Measurements from ENCODE around the gene TMEM255B. TPM values are rescaled to one million over a fixed set of nuclear protein-coding genes. Genes with fewer than 3 reads are reported as not detected.

Gene TMEM255B
- total RNA-seq, 1 experiment from 2014 or later = 2.8 TPM

DNA sequence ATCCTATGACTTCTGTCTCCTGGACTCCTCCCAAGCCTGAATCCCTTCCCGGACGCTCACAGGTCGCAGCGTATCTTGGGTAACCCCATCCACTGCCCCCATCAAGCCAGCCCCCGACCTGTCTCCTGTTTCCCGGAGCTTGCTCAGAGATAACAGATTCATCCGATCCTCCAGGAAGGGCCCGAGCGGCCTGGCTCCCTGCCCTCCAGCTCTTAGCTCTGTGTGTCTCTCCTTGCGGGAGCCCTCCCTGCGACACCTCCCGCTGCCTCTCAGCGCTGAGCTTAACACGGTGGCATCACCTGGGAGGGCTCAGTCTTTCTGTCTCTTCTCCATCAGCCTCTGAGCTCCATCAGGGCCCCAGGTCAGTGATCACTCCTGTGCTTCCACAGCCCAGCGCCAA, 4.3 kb upstream of the TMEM255B start:
- Histone ChIP-seq H2BK120ac (ENCODE audit: low read depth, low read length, poor library complexity, severe bottlenecking) (no peak overlapping the region), H2BK12ac (ENCODE audit: insufficient read length, low read depth, low read length) (no peak overlapping the region), H3K9ac (ENCODE audit: extremely low read depth, insufficient read length, low read length) (no peak overlapping the region), H4K20me1 (ENCODE audit: control insufficient read depth, insufficient read depth, insufficient read length) (no peaks in the 10 kb centered on the region), H3K79me2 (ENCODE audit: insufficient read depth, low read length) (no peaks in the 10 kb centered on the region), H3K14ac (ENCODE audit: insufficient read depth, low read length) (no peak overlapping the region; the same call in 1 of the 2 replicates), H4K5ac (ENCODE audit: insufficient read length, low read depth, low read length) (no peak overlapping the region), H3T11ph (ENCODE audit: low read length) (no peak overlapping the region), H2BK5ac (ENCODE audit: insufficient read length, low read length) (no peak overlapping the region), H3K23ac (ENCODE audit: insufficient read length, low read depth, low read length) (no peak overlapping the region), H3K27ac (ENCODE audit: insufficient read length, low read depth, low read length) (no peak overlapping the region), H4K8ac (replicated peaks; ENCODE audit: insufficient read length, low read depth, low read length) (no peak overlapping the region), H4K91ac (ENCODE audit: insufficient read length, low read depth, low read length) (no peak overlapping the region), H2BK20ac (ENCODE audit: low read depth, low read length, poor library complexity, severe bottlenecking) (no peak overlapping the region), H3K4ac (ENCODE audit: low read depth, low read length) (no peak overlapping the region), H3K9me3 (ENCODE audit: control insufficient read depth, low read depth, low read length) (no peaks in the 10 kb centered on the region), H3K4me1 (ENCODE audit: insufficient read depth, low read length) (no peaks in the 10 kb centered on the region), H3K56ac (ENCODE audit: insufficient read length, low read depth, low read length) (no peak overlapping the region), H3K23me2 (ENCODE audit: insufficient read length, low read depth, low read length, poor library complexity, severe bottlenecking) (peaks cover 10% of the 10 kb centered on the region), H2BK15ac (ENCODE audit: low read depth, low read length) (no peak overlapping the region), H3K79me1 (ENCODE audit: insufficient read depth, low read depth, low read length, poor library complexity, severe bottlenecking) (no peaks in the 10 kb centered on the region), H2AFZ (ENCODE audit: low read length) (no peak overlapping the region), H3K27me3 (ENCODE audit: insufficient read depth, low read length) (peaks cover 3% of the 10 kb centered on the region; the same call in 1 of the 2 replicates), H2AK5ac (ENCODE audit: insufficient read length, low read length) (no peak overlapping the region), H3K4me2 (ENCODE audit: insufficient read depth, insufficient read length, low read length) (no peak overlapping the region), H3K18ac (ENCODE audit: insufficient read length, low read depth, low read length) (no peak overlapping the region)
- Mint-ChIP-seq H3K4me1 (peaks cover 8 to 9% of the 10 kb centered on the region in 2 experiments), H3K4me3 (no peak overlapping the region), H3K27ac (peak overlapping the region in 1 of 3 experiments; percentile 59; a peak in 2 of 7 replicates), H3K36me3 (ENCODE audit: insufficient read depth in 1 of 3, low read depth in 3 of 3) (peaks cover 0 to 10% (median 3%) of the 10 kb centered on the region in 3 experiments; a peak in 3 of 7 replicates), H3K27me3 (ENCODE audit: low read depth) (peaks cover 33% of the 10 kb centered on the region), H3K9me3 (peaks cover 10 to 18% of the 10 kb centered on the region in 2 experiments; a peak in 4 of 5 replicates)
- no peak for DNase-seq
- TF ChIP-seq, protein P1, sequence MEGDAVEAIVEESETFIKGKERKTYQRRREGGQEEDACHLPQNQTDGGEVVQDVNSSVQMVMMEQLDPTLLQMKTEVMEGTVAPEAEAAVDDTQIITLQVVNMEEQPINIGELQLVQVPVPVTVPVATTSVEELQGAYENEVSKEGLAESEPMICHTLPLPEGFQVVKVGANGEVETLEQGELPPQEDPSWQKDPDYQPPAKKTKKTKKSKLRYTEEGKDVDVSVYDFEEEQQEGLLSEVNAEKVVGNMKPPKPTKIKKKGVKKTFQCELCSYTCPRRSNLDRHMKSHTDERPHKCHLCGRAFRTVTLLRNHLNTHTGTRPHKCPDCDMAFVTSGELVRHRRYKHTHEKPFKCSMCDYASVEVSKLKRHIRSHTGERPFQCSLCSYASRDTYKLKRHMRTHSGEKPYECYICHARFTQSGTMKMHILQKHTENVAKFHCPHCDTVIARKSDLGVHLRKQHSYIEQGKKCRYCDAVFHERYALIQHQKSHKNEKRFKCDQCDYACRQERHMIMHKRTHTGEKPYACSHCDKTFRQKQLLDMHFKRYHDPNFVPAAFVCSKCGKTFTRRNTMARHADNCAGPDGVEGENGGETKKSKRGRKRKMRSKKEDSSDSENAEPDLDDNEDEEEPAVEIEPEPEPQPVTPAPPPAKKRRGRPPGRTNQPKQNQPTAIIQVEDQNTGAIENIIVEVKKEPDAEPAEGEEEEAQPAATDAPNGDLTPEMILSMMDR (conservative IDR thresholded peaks at IDR 0.05) = no peak
- no CpG with 5 or more reads among the region's 15 CpGs for WGBS (ENCODE audit: extremely low coverage, insufficient read length, low lambda C conversion rate)

Measured in H9 (cell line).